ENCODE results near the gene CTTNBP2NL. TPM values are rescaled to one million over a fixed set of nuclear protein-coding genes. Genes with fewer than 3 reads are reported as not detected.

The CTTNBP2NL gene
- total RNA-seq, 2 donors from 2014 or later, result 47.1 to 93.3 TPM

GRCh38 chr1:112380356-112380755 lies 15.7 kb upstream of the CTTNBP2NL start:
- no peak for DNase-seq
- intact Hi-C loops (cut with DNase I), result no loop called here
- no peaks in the 10 kb centered on the region for H3K27me3 ChIP-seq
- no peaks in the 10 kb centered on the region for H3K4me1 ChIP-seq
- H3K27ac ChIP-seq, result no peak overlapping the region
- H3K9ac ChIP-seq (ENCODE audit: low read depth in 2 of 2, low read length in 2 of 2), result no peak overlapping the region
- H3K36me3 ChIP-seq, result no peaks in the 10 kb centered on the region
- TF ChIP-seq, protein P1, sequence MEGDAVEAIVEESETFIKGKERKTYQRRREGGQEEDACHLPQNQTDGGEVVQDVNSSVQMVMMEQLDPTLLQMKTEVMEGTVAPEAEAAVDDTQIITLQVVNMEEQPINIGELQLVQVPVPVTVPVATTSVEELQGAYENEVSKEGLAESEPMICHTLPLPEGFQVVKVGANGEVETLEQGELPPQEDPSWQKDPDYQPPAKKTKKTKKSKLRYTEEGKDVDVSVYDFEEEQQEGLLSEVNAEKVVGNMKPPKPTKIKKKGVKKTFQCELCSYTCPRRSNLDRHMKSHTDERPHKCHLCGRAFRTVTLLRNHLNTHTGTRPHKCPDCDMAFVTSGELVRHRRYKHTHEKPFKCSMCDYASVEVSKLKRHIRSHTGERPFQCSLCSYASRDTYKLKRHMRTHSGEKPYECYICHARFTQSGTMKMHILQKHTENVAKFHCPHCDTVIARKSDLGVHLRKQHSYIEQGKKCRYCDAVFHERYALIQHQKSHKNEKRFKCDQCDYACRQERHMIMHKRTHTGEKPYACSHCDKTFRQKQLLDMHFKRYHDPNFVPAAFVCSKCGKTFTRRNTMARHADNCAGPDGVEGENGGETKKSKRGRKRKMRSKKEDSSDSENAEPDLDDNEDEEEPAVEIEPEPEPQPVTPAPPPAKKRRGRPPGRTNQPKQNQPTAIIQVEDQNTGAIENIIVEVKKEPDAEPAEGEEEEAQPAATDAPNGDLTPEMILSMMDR (IDR thresholded peaks at IDR 0.05), result no peak
- no peaks in the 10 kb centered on the region for H3K9me3 ChIP-seq
- no peak overlapping the region for H3K4me3 ChIP-seq

GRCh38 chr1:112381324-112382076 lies 14.5 kb upstream of the CTTNBP2NL start:
- no peak overlapping the region for H3K9ac ChIP-seq (ENCODE audit: low read depth in 2 of 2, low read length in 2 of 2)
- TF ChIP-seq, protein P1 (IDR thresholded peaks at IDR 0.05), result no peak
- H3K9me3 ChIP-seq, result no peaks in the 10 kb centered on the region
- intact Hi-C loops (cut with DNase I), result no loop called here
- no peaks in the 10 kb centered on the region for H3K27me3 ChIP-seq
- no peaks in the 10 kb centered on the region for H3K4me1 ChIP-seq
- no peak overlapping the region for H3K4me3 ChIP-seq
- DNase-seq, result no peak
- H3K27ac ChIP-seq, result no peak overlapping the region
- H3K36me3 ChIP-seq, result no peaks in the 10 kb centered on the region

GRCh38 chr1:112383759-112384370 lies 12.1 kb upstream of the CTTNBP2NL start:
- DNase-seq, result no peak
- Histone ChIP-seq H3K4me1 (no peaks in the 10 kb centered on the region), H3K9me3 (no peaks in the 10 kb centered on the region), H3K27me3 (no peaks in the 10 kb centered on the region), H3K9ac (ENCODE audit: low read depth in 2 of 2, low read length in 2 of 2) (no peak overlapping the region), H3K36me3 (no peaks in the 10 kb centered on the region), H3K4me3 (no peak overlapping the region), H3K27ac (no peak overlapping the region)
- intact Hi-C loops (cut with DNase I), result no loop called here
- TF ChIP-seq, protein P1 (IDR thresholded peaks at IDR 0.05), result no peak

DNA sequence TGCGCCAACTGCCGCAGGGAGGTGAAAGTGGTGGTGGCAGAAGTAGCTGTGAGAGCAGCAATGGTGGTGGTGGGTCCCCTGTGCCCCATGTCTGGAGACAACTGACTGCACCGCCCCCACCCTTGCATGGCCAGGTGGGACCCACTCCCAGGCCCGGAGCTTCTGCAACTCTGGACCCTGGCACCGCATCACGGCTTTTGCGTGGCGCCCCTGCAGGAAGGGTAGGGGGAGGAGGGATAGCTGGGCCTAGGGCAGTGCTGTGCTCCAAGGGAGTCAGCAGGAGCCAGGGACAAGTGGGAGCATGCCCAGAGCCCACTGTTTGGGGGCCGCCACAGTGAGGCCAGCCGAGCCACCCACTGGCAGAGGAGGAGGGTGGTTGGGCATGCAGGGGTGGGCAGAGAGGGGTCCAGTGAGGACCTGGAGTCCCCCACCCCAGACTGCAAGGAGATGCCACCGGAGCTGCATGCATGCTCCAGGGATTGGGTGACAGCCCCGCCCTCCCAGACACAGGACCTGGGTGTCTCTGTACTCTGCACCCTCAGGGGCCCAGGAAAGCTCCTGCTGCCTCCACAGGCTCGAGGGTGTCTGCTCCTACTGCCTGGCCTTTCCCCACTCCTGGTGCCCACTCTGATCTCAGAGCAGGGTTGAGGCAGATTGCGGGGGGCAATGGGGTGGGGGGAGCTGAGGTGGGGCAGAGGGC lies 9.8 kb upstream of the CTTNBP2NL start:
- intact Hi-C loops (cut with DNase I), result no loop called here

DNA sequence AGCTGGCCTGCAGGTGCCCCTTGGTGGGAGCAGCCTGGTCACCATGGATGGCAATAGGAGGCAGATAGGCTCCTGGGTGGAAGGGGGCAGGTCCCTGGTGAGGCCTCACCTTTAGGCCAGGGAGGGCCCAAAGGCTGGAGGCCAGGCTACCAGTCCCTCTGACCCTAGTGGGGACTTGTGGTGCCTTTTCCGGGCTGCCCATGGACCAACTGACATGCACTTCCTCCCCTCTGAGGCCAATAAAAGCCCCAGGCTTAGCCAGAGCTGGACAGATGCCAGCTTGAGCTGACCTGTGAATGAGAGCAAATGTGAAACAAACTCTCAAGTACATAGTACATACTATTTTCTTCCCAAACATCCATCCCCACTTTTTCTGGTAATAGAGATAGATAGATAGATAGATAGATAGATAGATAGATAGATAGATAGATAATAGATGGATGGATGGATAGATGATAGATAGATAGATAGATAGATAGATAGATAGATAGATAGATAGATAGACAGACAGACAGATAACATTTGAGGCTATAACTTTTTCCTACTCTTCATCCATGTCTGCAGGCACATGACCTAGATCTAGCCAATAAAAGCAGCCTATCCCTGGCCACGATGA lies 9.2 kb upstream of the CTTNBP2NL start:
- TF ChIP-seq, protein P1 (IDR thresholded peaks at IDR 0.05), result no peak
- Histone ChIP-seq H3K4me1 (no peaks in the 10 kb centered on the region), H3K27me3 (no peaks in the 10 kb centered on the region), H3K9me3 (no peaks in the 10 kb centered on the region), H3K9ac (ENCODE audit: low read depth in 2 of 2, low read length in 2 of 2) (no peak overlapping the region), H3K4me3 (no peak overlapping the region), H3K36me3 (no peaks in the 10 kb centered on the region), H3K27ac (no peak overlapping the region)
- intact Hi-C loops (cut with DNase I), result no loop called here
- no peak for DNase-seq

More for the DNA sequence above, 9.8 kb upstream of the CTTNBP2NL start:
- TF ChIP-seq, protein P1 (IDR thresholded peaks at IDR 0.05), result no peak
- H3K9ac ChIP-seq (ENCODE audit: low read depth in 2 of 2, low read length in 2 of 2), result no peak overlapping the region
- H3K27ac ChIP-seq, result no peak overlapping the region
- no peaks in the 10 kb centered on the region for H3K4me1 ChIP-seq
- H3K4me3 ChIP-seq, result no peak overlapping the region
- H3K36me3 ChIP-seq, result no peaks in the 10 kb centered on the region
- no peak for DNase-seq
- no peaks in the 10 kb centered on the region for H3K9me3 ChIP-seq
- no peaks in the 10 kb centered on the region for H3K27me3 ChIP-seq
